ES-I3 (cell line): ENCODE results near the gene GOLGA6L7.
"Not testable (repeated sequence)": the region's sequence is repeated elsewhere in the genome, so short reads cannot be mapped to it uniquely, and the experiment has no call there.

Source experiments
- H3K36me3 ChIP-seq: 2 replicates; pipeline ENCODE4 v1.6.1; 2013; ENCODE audit warnings: mild to moderate bottlenecking, low read length, control low read depth, moderate library complexity; ENCODE audit not compliant: insufficient read depth
- H3K4me1 ChIP-seq: 2 replicates; pipeline ENCODE4 v1.6.1; 2013; ENCODE audit warnings: mild to moderate bottlenecking, control low read depth, low read length; ENCODE audit not compliant: insufficient read depth
- H3K9ac ChIP-seq: 2 replicates; pipeline ENCODE4 v1.6.1; 2013; ENCODE audit warnings: low read depth, mild to moderate bottlenecking, low read length, moderate library complexity
- H3K9me3 ChIP-seq: 2 replicates; pipeline ENCODE4 v1.6.1; 2013; ENCODE audit warnings: mild to moderate bottlenecking, low read length, moderate library complexity; ENCODE audit not compliant: control insufficient read depth, insufficient read depth

Gene GOLGA6L7

DNA sequence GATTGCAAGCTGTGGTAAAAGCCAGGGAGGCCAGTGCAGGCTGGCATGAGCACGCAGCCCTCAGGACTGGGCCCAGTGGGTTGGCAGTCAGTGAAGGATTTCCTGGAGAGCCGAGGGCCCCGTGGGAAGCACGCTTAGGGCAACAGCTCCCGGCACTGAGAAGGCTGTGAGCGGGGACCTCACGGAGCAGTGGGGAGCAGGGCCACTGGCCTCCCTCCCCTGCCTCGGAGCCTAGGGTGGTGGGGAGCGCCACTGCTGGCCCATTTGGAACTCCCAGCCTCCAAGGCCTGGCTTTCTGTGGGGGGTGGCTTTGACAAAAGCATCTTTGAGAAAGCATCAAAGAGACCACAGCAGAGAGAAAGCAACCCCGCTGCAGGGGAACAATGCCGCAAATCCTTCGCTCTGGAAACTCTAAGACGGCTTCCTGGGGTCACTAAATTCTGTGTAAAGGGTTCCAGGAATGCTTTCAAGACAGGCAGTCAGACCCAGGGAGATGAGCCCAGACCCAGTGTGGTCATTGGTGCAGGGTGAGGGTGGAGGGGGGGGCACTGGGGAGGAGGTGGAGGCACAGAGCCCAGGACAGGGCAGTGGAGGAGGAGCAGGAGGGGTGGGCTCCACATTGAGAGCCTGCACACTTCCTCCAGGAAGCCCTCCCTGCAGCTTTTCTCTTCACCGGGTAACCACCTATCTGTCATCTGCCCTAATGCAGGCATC lies 27.8 kb upstream of the GOLGA6L7 start:
- Histone ChIP-seq H3K9ac (no peak overlapping the region), H3K4me1 (peaks cover 13% of the 10 kb centered on the region), H3K9me3 (no peaks in the 10 kb centered on the region), H3K36me3 (no peaks in the 10 kb centered on the region)

- Histone ChIP-seq H3K9me3 (no peaks in the 10 kb centered on the region; the same call in 1 of the 2 replicates), H3K4me1 (peaks cover 13% of the 10 kb centered on the region), H3K9ac (no peak overlapping the region), H3K36me3 (no peaks in the 10 kb centered on the region)
Measured at GRCh38 chr15:28875461-28876000, 27.1 kb upstream of the GOLGA6L7 start.

DNA sequence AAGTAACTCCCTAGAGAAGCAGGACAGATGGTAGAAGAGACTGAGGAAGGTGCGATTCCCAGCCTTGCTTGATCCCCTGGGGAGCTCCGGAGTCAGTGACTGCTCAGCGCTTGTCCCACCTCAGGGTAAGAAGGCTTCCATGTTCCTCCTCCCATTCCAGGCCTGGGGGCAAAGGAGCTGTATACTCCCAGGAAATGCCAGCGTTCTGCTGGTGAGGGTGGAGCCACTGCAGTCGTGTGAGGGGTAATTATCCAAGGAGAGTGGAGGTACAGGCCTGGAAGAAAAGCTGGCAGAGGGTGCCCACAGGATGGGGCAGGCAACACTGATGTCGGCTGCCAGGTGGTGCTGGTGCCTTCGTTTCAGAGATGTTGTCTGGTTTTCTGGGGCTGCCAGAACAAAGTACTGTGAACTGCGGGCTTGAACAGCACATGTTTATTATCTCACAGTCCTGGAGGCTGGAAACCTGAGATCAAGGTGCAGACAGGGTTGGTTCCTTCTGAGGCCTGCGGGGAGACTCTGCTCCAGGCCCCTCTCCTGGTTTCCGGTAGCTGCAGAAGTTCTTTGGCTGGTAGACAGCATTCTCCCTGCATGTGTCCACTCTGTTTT lies 25.2 kb upstream of the GOLGA6L7 start:
- Histone ChIP-seq H3K9me3 (no peaks in the 10 kb centered on the region; the same call in 1 of the 2 replicates), H3K4me1 (peaks cover 13% of the 10 kb centered on the region), H3K36me3 (no peaks in the 10 kb centered on the region), H3K9ac (no peak overlapping the region)

- H3K36me3 ChIP-seq = no peaks in the 10 kb centered on the region
- H3K9ac ChIP-seq = no peak overlapping the region
- no peaks in the 10 kb centered on the region; the same call in 1 of the 2 replicates for H3K9me3 ChIP-seq
- peaks cover 13% of the 10 kb centered on the region for H3K4me1 ChIP-seq
Measured at GRCh38 chr15:28873006-28873405, 24.6 kb upstream of the GOLGA6L7 start.

DNA sequence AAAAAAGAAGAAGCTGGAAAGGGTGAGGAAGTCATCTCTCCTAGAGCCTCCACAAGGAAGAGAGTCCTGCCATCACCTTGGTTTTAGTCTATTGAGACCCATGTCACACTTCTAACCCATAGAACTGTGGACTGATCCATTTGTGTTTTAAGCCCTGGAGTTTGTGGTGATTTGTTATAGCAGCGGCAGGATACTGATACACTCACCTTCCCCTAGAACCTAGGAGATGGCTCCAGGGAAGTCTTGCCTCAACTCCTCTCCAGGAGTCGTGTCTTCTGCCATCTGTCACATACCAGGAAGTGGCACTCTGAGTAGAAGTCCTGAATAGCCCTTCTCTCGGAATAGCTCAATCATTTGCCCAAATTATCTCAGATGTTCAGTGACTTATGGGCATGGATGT lies 22.7 kb upstream of the GOLGA6L7 start:
- Histone ChIP-seq H3K9ac (no peak overlapping the region), H3K4me1 (peaks cover 7% of the 10 kb centered on the region; the same call in 1 of the 2 replicates), H3K9me3 (no peaks in the 10 kb centered on the region; the same call in 1 of the 2 replicates), H3K36me3 (no peaks in the 10 kb centered on the region)

DNA sequence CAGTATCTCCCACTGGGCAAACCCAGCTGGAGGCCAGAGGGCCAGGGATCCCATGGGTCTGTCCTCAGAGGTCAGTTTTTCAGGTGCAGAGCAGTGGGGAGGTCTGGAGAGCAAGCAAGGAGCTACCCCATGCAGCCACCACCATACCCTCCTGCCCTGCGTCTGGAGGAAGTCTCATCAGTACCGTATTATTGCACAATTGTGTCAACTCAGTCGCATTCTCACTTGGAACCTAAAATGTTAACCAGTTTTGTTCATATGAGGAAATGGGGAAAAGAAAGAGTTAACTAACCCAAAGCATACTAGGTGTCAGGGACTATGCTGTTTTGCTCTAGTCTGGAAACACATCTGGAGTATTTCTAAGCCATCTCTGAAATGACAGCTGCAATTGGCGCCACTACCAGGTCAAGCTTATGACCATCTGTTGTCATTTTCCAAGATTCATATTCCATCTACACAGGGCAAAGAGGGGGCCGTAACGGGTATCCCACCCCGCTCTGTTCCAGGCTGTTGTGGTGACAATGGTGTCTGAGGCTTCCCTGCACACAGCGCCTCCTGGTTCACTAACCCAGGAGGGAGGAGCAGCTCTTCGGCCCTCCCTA lies 20.4 kb upstream of the GOLGA6L7 start:
- no peak overlapping the region for H3K9ac ChIP-seq
- no peaks in the 10 kb centered on the region for H3K36me3 ChIP-seq
- no peaks in the 10 kb centered on the region; the same call in 1 of the 2 replicates for H3K9me3 ChIP-seq
- H3K4me1 ChIP-seq = no peaks in the 10 kb centered on the region

GRCh38 chr15:28861589-28862293 lies 13.3 kb upstream of the GOLGA6L7 start:
- not testable (repeated sequence) for H3K9ac ChIP-seq, H3K4me1 ChIP-seq, H3K9me3 ChIP-seq, H3K36me3 ChIP-seq

- Histone ChIP-seq H3K36me3 (no peaks in the 10 kb centered on the region; the same call in 1 of the 2 replicates), H3K4me1 (no peaks in the 10 kb centered on the region), H3K9ac (no peak overlapping the region), H3K9me3 (no peaks in the 10 kb centered on the region)
Measured at GRCh38 chr15:28861031-28861534, 12.6 kb upstream of the GOLGA6L7 start.

DNA sequence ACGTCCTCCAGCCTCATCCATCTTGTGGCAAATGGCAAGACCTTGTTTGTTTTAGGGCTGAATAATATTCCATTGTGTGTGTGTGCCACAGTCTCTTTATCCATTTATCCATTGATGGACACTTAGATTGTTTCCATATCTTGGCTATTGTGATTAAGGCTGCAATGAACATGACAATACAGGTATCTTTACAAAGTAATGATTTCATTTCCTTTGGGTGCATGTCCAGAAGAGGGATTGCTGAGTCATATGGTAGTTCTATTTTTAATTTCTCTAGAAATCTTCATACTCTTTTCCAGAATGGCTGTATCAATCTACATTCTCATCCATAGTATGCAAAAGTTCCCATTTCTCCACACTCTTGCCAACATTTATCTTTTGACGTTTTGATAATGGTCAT lies 6.1 kb upstream of the GOLGA6L7 start:
- H3K36me3 ChIP-seq = not testable (repeated sequence)

GRCh38 chr15:28853654-28854053 lies 5.2 kb upstream of the GOLGA6L7 start:
- not testable (repeated sequence) for H3K9ac ChIP-seq, H3K9me3 ChIP-seq, H3K4me1 ChIP-seq, H3K36me3 ChIP-seq

More for the DNA sequence above, 6.1 kb upstream of the GOLGA6L7 start:
- H3K4me1 ChIP-seq, H3K9me3 ChIP-seq, H3K9ac ChIP-seq: not testable (repeated sequence)

GRCh38 chr15:28849766-28850165 lies 1.3 kb upstream of the GOLGA6L7 start:
- H3K9me3 ChIP-seq, H3K4me1 ChIP-seq, H3K36me3 ChIP-seq, H3K9ac ChIP-seq: not testable (repeated sequence)

- not testable (repeated sequence) for H3K9me3 ChIP-seq, H3K36me3 ChIP-seq, H3K9ac ChIP-seq, H3K4me1 ChIP-seq
Measured at GRCh38 chr15:28849271-28849670, 827 bp upstream of the GOLGA6L7 start.

GRCh38 chr15:28847959-28848358 lies 485 bp downstream of the GOLGA6L7 start:
- not testable (repeated sequence) for H3K9me3 ChIP-seq, H3K36me3 ChIP-seq, H3K4me1 ChIP-seq, H3K9ac ChIP-seq

GRCh38 chr15:28847247-28847646 lies 1.2 kb downstream of the GOLGA6L7 start:
- H3K36me3 ChIP-seq, H3K4me1 ChIP-seq, H3K9me3 ChIP-seq, H3K9ac ChIP-seq: not testable (repeated sequence)
